Endodermal cell (in vitro differentiated cells): ENCODE measurements around the gene DLST. TPM values are rescaled to one million over a fixed set of nuclear protein-coding genes. Genes with fewer than 3 reads are reported as not detected.

ENCODE experiments used
- DNase-seq: peaks from one replicate; pipeline ENCODE4 v3.0.0-alpha.2; 2017
- H3K27ac ChIP-seq: 2 replicates; pipeline ENCODE4 v1.5.1; 2013; ENCODE audit warnings: mild to moderate bottlenecking, low read depth, low read length, moderate library complexity
- H3K27me3 ChIP-seq: 2 replicates; pipeline ENCODE4 v1.6.1; 2013; ENCODE audit warnings: mild to moderate bottlenecking, low read length, moderate library complexity; ENCODE audit not compliant: insufficient read depth, control insufficient read depth, poor library complexity, severe bottlenecking
- H3K36me3 ChIP-seq: 2 replicates; pipeline ENCODE4 v1.7.0; 2013; ENCODE audit warnings: mild to moderate bottlenecking, low read length, moderate library complexity; ENCODE audit not compliant: control insufficient read depth, insufficient read depth
- H3K4me1 ChIP-seq: one replicate; pipeline ENCODE4 v1.7.0; 2013; ENCODE audit warnings: low read length; ENCODE audit not compliant: control insufficient read depth, insufficient read depth
- H3K4me3 ChIP-seq: 2 replicates; pipeline ENCODE4 v1.5.1; 2013; ENCODE audit warnings: mild to moderate bottlenecking, low read length, moderate library complexity
- H3K9ac ChIP-seq: 2 replicates; pipeline ENCODE4 v1.6.1; 2013; ENCODE audit warnings: mild to moderate bottlenecking, low read length, moderate library complexity; ENCODE audit not compliant: poor library complexity, severe bottlenecking; ENCODE audit errors: extremely low read depth
- H3K9me3 ChIP-seq: 2 replicates; pipeline ENCODE4 v1.6.1; 2013; ENCODE audit warnings: mild to moderate bottlenecking, low read length, moderate library complexity; ENCODE audit not compliant: control insufficient read depth
- H3K27ac Mint-ChIP-seq: 2 replicates; pipeline ENCODE4 v1.8.0; 2020; ENCODE audit warnings: mixed read lengths
- H3K27me3 Mint-ChIP-seq: 2 replicates; pipeline ENCODE4 v1.8.0; 2021; ENCODE audit warnings: mild to moderate bottlenecking, mixed read lengths; ENCODE audit not compliant: insufficient read depth
- H3K36me3 Mint-ChIP-seq: 2 replicates; pipeline ENCODE4 v1.8.0; 2020; ENCODE audit warnings: low read depth, mixed read lengths
- H3K4me1 Mint-ChIP-seq: 2 replicates; pipeline ENCODE4 v1.8.0; 2020; ENCODE audit warnings: mixed read lengths
- H3K4me3 Mint-ChIP-seq: 2 replicates; pipeline ENCODE4 v1.8.0; 2020; ENCODE audit warnings: mild to moderate bottlenecking, moderate library complexity, mixed read lengths
- H3K9me3 Mint-ChIP-seq: 2 replicates; pipeline ENCODE4 v1.8.0; 2020; ENCODE audit warnings: mild to moderate bottlenecking, mixed read lengths
- CTCF ChIP-seq: fragments of 200-600 bp; sonication (generic); conservative IDR thresholded peaks from 2 replicates; pipeline ENCODE4 v1.5.0; 2021; ENCODE audit warnings: antibody characterized with exemption, mild to moderate bottlenecking
- WGBS, 2 experiments: methylation state at CpG; one replicate each; pipeline versions ENCODE4 v1.1.5 to v1.1.7; 2013; ENCODE audit warnings: missing lambda C conversion rate in 2 of 2, mixed read lengths in 1 of 2; ENCODE audit not compliant: insufficient coverage in 1 of 2, insufficient read length in 1 of 2; 5-methylcytosine and 5-hydroxymethylcytosine counted together
- total RNA-seq, 2 donors: library from RNA; stranded (reverse); fragmentation: NEBNext Ultra II Directional in 1 of 2; extraction: Animal tissue kit (Norgen Biotek cat#: 25700) in 1 of 2; gene quantifications; 2 replicates in 1 of 2; 3 replicates in 1 of 2; pipeline ENCODE4 v1.2.1, GENCODE V29; 2021

The DLST gene
- total RNA-seq, 2 donors from 2014 or later, result 119 to 126 TPM

DNA sequence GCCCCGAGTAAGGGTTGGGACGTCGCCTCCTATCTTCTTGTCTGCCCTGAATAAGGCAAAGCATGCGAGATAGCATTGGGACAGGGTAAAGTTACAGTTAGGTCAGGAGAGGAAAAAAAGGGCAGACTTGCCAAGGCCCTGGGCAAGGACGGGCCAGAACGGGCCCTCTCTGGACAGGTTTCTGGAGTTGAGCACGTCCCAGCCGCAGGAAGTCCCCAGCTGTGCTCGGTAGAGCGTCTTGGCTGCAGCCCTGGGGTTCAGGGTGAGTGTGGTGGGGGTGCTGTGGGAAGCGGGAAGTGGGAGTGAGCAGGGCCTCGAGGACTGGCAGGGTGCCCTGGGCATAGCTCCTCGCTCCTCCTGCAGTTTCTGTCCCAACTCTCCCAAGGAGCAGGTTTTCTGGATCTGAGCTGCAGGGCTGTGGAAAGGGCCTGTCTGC lies 35.9 kb downstream of the DLST start:
- no peak overlapping the region for H3K4me3 ChIP-seq
- Mint-ChIP-seq H3K4me3 (no peak overlapping the region), H3K9me3 (no peaks in the 10 kb centered on the region), H3K27me3 (peaks cover 4% of the 10 kb centered on the region), H3K4me1 (peaks cover 4% of the 10 kb centered on the region), H3K36me3 (peaks cover 3% of the 10 kb centered on the region), H3K27ac (peak overlapping the region; percentile 82)
- 85 to 87% methylated on average over 8 to 13 of the region's 13 CpGs for WGBS, 2 experiments
- H3K4me1 ChIP-seq, result peaks cover 8% of the 10 kb centered on the region
- no peak for TF ChIP-seq CTCF
- no peaks in the 10 kb centered on the region for H3K9me3 ChIP-seq
- no peak overlapping the region for H3K27ac ChIP-seq
- H3K36me3 ChIP-seq, result no peaks in the 10 kb centered on the region
- no peak for DNase-seq
- H3K27me3 ChIP-seq, result peaks cover 7% of the 10 kb centered on the region
- H3K9ac ChIP-seq, result no peak overlapping the region

DNA sequence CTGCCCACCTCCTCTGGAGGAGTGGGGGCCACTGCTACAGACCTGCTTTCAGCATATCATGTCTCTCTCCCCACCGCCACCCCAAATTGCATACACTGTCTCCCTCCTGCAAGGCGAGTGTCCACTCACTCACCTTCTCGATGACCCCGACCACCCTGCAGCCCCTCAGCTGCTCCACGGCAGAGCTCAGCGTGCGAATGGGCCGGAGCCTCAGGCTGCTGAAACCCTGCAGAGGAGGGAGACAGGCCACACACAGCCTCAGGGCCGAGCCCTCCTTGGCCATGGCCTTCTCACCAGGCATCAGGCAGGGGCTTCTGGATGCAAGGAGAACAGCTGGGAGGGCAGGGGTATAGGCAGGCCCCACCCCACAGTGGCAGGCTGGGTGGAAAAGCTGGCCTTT lies 36.7 kb downstream of the DLST start:
- Mint-ChIP-seq H3K9me3 (no peaks in the 10 kb centered on the region), H3K36me3 (peaks cover 3% of the 10 kb centered on the region), H3K4me1 (peaks cover 4% of the 10 kb centered on the region), H3K4me3 (no peak overlapping the region), H3K27ac (no peak overlapping the region), H3K27me3 (peaks cover 4% of the 10 kb centered on the region)
- Histone ChIP-seq H3K4me3 (no peak overlapping the region), H3K27me3 (peaks cover 7% of the 10 kb centered on the region), H3K4me1 (peaks cover 8% of the 10 kb centered on the region), H3K9me3 (no peaks in the 10 kb centered on the region), H3K27ac (no peak overlapping the region), H3K36me3 (no peaks in the 10 kb centered on the region), H3K9ac (no peak overlapping the region)
- no peak for DNase-seq
- TF ChIP-seq CTCF, result no peak
- 87 to 94% methylated on average over 8 to 9 of the region's 9 CpGs for WGBS, 2 experiments

GRCh38 chr14:74919421-74920165 lies 37.9 kb downstream of the DLST start:
- Histone ChIP-seq H3K9ac (no peak overlapping the region), H3K9me3 (no peaks in the 10 kb centered on the region), H3K36me3 (no peaks in the 10 kb centered on the region), H3K27me3 (peaks cover 7% of the 10 kb centered on the region), H3K4me3 (no peak overlapping the region), H3K27ac (no peak overlapping the region), H3K4me1 (peaks cover 8% of the 10 kb centered on the region)
- peaks cover 4% of the 10 kb centered on the region for H3K27me3 Mint-ChIP-seq
- peaks cover 3% of the 10 kb centered on the region for H3K36me3 Mint-ChIP-seq
- H3K4me1 Mint-ChIP-seq, result peaks cover 4% of the 10 kb centered on the region
- no peaks in the 10 kb centered on the region for H3K9me3 Mint-ChIP-seq
- H3K4me3 Mint-ChIP-seq, result no peak overlapping the region
- DNase-seq, result no peak
- 93% methylated on average over 5 to 22 of the region's 22 CpGs for WGBS, 2 experiments
- H3K27ac Mint-ChIP-seq, result no peak overlapping the region
- no peak for TF ChIP-seq CTCF
